ENCODE measurements around the gene KLF6.

DNA sequence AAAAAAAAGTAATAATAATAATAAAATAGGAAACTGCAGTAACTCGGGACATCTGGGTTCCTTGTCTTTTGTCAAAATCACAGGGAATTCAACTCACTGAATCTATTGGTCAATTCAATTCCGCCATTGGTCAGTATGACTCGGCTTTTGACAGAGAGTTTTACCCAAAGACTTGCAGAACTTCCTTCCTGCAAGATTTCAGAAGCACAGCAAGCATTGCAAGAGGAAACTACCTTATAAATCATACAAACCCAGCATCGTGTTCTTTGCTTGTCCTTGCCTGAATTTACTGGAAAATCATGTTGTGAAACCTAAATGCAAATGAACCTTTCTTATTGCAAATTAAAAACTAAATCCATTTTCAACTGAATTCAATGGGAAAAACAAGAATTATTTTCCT is 15.5 kb downstream of the KLF6 start:
- TF ChIP-seq, protein P1, sequence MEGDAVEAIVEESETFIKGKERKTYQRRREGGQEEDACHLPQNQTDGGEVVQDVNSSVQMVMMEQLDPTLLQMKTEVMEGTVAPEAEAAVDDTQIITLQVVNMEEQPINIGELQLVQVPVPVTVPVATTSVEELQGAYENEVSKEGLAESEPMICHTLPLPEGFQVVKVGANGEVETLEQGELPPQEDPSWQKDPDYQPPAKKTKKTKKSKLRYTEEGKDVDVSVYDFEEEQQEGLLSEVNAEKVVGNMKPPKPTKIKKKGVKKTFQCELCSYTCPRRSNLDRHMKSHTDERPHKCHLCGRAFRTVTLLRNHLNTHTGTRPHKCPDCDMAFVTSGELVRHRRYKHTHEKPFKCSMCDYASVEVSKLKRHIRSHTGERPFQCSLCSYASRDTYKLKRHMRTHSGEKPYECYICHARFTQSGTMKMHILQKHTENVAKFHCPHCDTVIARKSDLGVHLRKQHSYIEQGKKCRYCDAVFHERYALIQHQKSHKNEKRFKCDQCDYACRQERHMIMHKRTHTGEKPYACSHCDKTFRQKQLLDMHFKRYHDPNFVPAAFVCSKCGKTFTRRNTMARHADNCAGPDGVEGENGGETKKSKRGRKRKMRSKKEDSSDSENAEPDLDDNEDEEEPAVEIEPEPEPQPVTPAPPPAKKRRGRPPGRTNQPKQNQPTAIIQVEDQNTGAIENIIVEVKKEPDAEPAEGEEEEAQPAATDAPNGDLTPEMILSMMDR (IDR thresholded peaks at IDR 0.05): no peak
- TF ChIP-seq POLR2A (IDR thresholded peaks at IDR 0.05): no peak

Data from tibial nerve (tissue), 3 donors.